ENCODE results near the gene ZFP36L1. TPM values are rescaled to one million over a fixed set of nuclear protein-coding genes. Genes with fewer than 3 reads are reported as not detected.
A peak's percentile ranks its signal among the peaks of the same experiment; 100 is the strongest.
"Not testable (repeated sequence)": the region's sequence is repeated elsewhere in the genome, so short reads cannot be mapped to it uniquely, and the experiment has no call there.

Gene ZFP36L1
- polyA plus RNA-seq, 4 donors: 273 to 584 (median 285) TPM

GRCh38 chr14:68768316-68768715, 24.6 kb downstream of the ZFP36L1 start:
- no peak for DNase-seq (ENCODE audit: low read depth in 4 of 4, low spot score in 3 of 4)

DNA sequence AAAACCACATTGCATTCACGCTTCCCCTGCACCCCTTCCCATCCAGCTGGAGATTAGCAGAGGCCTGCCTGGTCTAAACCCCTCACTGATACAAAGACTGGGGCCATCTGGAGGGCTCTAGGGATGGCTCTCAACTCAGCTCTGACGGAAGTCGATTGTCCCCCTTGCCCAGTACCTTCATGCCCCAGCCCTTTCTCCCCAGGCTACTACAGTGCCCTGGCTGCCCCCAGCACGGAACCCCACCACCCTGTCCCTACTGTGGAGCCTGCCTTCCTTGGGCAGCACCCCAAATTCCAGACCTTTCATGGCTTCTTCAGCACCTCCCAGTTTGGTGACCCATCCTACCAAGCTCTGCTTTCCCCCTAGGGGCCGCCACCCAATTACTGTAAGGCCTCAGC, 25.6 kb downstream of the ZFP36L1 start:
- no peak for DNase-seq (ENCODE audit: low read depth in 4 of 4, low spot score in 3 of 4)

DNA sequence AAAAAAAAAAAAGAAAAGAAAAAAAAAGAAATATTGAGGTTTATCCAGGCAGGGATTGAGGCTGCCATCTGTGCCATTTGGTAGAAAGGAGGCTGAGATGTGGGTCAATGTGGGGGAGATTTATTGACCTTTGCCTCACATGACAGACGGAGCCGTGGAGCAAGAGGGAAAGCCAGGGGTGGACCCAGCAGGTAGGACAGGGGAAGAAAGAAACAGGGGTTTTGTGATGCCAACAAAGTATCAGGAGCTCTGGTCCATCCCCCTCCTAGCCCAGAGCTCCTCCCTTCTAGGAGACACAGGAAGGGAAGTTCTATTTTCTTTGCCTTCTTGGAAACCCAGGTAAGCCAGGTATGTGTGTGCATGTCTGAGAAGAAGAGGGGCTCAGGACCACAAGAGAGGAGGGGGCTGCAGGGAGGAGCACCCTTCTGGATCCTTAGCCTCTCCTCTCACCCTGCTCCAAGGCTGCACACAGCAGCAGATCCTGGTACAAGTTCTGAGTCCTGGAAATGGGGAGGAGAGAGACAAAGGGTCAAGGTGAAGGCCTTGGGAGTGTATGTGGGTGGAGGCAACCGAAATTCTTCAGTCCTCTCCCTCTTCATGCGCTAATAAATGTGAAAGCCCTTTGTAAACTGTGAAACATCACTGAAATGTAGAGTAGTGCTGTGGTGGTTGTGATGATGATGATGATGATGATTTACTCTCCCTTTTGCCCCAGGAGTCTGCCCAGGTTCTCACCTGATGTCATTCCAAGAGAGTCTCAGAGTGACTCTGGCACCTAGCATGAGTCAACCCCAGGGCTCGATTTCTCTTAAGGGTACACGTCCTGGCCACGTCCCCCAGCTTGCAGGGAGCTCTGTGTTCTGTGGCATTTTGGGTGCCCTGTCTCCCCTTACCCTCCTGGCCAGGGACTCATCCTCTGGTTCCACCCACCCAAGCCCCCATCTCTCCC, 26.3 kb downstream of the ZFP36L1 start:
- no peak for DNase-seq (ENCODE audit: low read depth in 4 of 4, low spot score in 3 of 4)

DNA sequence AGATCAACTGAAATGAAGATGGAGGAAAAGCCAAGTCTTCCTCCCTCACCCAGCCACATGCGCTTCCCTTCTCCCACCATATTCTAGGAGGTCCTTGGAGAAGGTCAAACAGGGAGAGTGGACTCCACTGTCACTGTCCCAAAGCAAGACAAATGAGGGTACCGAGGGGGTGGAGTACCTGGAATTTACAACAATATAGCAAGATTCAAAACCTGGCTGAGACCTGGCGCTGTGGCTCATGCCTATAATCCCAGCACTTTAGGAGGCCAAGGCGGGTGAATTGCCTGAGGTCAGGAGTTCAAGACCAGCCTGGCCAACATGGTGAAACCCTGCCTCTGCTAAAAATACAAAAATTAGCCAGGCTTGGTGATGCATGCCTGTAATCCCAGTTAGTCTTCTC, 29.0 kb downstream of the ZFP36L1 start:
- DNase-seq (ENCODE audit: low read depth in 4 of 4, low spot score in 3 of 4): not testable (repeated sequence)

GRCh38 chr14:68762953-68763764, 29.7 kb downstream of the ZFP36L1 start:
- peak in 3 of 4 donors; percentile 77 to 86 (median 80) for DNase-seq (ENCODE audit: low read depth in 4 of 4, low spot score in 3 of 4)

DNA sequence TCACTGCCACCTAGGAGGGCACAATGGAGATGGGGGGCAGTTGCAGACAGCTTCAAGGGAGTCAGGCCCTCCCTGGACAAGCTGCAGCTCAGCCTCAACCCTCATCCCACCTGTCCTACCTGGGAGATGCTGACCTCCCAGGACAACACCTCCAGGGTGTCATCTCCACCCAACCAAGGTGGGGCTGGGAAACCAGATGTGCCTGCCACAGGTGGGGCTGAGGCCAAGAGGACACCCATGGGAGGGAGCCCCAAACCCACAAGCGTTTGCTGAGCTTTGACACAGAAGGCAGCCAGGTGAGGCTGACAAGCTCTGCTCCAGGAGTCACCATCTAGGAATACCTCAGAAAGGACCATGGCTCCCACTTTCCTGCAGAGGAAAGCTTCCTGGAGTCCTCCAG, 31.5 kb downstream of the ZFP36L1 start:
- DNase-seq (ENCODE audit: low read depth in 4 of 4, low spot score in 3 of 4): no peak

GRCh38 chr14:68760761-68761160, 32.1 kb downstream of the ZFP36L1 start:
- no peak for DNase-seq (ENCODE audit: low read depth in 4 of 4, low spot score in 3 of 4)

DNA sequence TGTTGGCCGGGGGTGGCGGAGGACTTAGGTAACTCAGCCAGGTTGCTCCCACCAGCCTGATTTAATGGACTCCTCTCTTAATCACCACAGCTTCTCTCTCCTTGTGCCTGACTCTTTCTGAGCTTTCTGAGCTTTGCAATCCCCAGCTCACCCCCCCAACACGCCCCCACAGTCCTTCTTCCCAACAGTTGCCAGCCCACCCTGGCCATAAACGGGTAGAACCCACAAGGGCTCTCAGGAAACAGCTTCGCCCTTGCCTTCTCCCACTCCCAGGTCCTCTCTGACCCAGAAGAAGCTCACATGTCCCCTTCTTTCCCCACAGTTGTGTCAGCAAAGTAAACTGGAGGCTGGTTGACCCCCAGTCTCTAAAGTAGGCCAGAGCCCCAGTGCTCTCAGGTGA, 32.9 kb downstream of the ZFP36L1 start:
- no peak for DNase-seq (ENCODE audit: low read depth in 4 of 4, low spot score in 3 of 4)

DNA sequence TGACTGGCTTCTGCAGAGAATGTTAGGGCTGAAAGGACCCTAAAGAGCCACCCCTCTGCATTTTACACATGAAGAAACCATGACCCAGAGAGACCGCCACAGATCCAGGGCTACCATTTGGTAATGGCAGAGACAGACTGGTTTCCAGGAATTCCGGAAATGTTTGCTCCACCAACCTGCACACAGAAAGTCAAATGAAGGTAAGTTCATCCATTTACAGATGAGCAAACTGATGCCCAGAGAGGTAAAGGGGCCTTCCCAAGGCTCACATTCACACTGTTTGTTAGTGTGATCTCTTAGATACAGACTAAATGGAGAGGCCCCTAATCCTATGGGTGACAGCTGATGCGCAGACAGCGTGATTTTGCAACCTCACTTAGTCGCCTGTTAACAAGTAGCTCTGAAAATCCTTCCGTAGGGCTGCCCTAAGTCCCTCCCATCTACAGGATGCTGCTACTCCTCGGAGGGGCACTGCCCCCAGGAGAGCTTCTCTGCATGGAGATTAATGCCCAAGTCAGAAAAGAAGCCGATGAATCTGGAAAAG, 33.8 kb downstream of the ZFP36L1 start:
- no peak for DNase-seq (ENCODE audit: low read depth in 4 of 4, low spot score in 3 of 4)

- DNase-seq (ENCODE audit: low read depth in 4 of 4, low spot score in 3 of 4): no peak
These were observed 34.6 kb downstream of the ZFP36L1 start for GRCh38 chr14:68758301-68758700.

DNA sequence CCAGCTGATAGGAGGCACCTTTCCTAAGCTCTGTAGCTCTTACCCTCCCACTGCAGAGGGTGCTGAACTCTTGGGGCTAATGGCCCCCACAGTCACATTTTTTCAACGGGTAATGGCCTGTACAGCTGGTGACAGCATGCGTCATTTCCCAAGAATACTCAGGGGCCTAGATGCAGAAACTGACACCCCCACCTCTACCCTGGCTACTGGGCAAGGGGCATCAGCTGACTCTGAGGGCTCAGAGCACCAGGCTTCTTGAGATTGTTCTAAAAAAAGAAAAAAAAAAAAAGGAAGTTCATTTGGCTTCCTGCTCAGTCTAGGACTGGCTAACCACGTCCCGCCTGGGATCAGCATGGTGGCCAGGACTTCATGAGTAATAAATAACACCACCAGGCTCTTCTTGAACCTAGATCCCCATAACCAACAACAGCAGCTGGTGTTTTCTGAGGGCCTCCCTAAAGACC, 35.2 kb downstream of the ZFP36L1 start:
- no peak for DNase-seq (ENCODE audit: low read depth in 4 of 4, low spot score in 3 of 4)

DNA sequence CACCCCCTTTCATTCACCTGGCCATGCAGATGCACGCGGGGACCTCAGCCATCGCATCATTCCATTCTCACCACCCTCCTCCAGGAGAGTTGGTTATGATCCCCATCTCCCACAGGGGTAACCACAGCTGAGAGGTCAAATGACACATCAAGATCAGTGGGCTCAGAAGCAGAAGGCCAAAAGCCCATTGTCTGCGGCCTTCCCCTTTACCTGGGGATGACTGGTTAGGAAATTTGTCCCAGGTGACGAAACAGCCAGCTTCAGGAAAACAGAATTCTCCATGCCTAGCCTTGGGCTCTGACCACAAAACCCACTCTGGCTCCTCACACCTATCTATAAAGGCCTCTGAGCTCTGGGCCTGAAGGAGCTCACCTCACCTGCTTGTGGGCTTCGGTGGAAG, 36.1 kb downstream of the ZFP36L1 start:
- no peak for DNase-seq (ENCODE audit: low read depth in 4 of 4, low spot score in 3 of 4)

- DNase-seq (ENCODE audit: low read depth in 4 of 4, low spot score in 3 of 4): no peak
These were observed 36.8 kb downstream of the ZFP36L1 start for GRCh38 chr14:68756000-68756481.

- DNase-seq (ENCODE audit: low read depth in 4 of 4, low spot score in 3 of 4): no peak
These were observed 37.9 kb downstream of the ZFP36L1 start for GRCh38 chr14:68755016-68755353.

DNA sequence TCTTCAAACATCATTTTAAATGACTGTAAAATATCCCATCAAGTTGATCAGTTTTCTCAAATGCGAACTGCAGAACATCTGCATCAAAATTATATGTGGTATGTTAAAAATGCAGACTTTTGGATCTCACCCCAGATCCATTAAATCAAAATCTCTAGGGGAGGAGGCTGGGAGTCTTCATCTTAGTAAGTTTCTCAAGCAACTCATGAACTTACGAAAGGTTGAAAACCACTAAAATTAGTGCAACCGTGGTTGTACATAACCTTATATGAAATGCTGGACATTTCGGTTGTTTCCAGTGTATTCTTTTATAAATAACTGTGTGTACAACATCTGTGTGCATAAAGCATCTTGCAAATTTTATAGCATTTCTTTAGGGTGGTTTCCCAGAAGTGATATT, 39.2 kb downstream of the ZFP36L1 start:
- no peak for DNase-seq (ENCODE audit: low read depth in 4 of 4, low spot score in 3 of 4)

DNA sequence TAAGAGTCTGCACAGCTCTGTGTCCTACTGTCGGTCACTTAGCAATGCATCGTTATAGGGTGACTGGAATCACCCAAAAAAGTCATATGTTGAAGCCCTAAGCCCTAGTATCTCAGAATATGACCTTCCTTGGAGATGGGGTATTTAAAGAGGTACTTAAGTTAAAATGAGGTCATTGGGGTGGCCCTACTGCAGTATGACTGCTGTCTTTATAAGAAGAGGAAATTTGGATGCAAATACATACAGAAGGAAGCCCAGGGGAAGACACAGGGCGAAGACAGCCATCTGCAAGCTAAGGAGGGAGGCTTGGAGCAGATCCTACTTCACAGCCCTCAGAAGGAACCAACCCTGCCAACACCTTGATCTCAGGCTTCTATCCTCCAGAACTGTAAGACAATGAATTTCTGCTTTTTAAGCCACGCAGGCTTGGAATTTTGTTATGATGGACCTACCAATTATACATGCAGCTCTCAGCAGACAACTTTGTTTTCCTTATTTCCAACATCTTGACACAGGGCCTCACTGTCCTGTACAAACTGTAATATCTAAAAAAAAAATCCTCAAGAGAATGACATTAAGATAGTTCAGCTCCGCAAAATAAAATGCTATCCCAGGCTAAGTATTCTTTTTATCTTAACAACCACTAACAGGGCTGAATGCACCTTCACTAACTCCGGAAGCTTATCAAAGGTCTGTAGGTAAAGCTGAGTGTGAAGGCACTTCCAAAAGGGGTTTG, 40.4 kb downstream of the ZFP36L1 start:
- DNase-seq (ENCODE audit: low read depth in 4 of 4, low spot score in 3 of 4): no peak

DNA sequence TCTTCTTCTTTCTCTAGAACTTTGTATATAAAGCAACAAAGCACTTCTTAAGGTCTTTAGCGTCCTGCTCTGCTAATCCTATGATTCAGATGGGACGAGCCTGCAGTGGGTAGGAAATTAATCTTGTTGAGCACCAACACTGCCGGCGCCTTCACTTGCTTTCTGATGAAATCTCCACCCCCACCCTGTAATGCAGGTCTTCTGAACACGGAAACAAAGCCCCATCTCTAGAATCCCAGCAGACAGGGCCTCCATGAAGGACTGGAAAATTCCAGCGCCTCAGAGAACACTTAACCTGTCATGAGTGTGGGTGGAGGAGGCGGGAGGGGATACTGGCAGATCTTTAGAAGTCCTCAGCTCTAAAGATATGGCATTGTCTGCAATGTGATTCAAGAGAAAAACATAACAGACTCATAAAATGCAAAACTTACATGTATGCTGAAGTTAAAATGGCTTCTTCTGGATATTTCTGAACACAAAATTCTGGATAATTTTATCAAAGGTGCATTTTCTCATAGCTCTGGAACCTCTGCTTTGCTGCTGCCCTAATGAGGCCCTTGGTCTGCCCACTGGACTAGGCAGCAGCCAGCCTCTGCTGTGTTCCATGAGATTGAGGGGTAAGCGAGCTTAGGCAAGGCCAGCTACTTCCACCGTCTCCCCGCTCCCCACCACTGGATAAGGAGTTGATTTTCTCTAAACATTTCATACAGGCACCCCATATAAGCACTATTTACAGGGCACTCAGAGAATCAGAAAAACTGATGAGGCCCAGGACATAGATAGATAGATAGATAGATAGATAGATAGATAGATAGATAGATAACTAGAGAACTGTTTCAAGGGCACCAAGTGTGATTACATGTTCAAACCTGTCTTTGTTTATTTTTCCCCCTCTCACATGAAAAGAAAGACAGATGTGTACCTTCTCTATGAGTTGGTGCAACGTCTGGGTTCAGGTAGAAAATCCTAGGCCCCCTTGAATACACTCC, 43.1 kb downstream of the ZFP36L1 start:
- DNase-seq (ENCODE audit: low read depth in 4 of 4, low spot score in 3 of 4): no peak

GRCh38 chr14:68748691-68749090, 44.2 kb downstream of the ZFP36L1 start:
- no peak for DNase-seq (ENCODE audit: low read depth in 4 of 4, low spot score in 3 of 4)

GRCh38 chr14:68748260-68748659, 44.6 kb downstream of the ZFP36L1 start:
- no peak for DNase-seq (ENCODE audit: low read depth in 4 of 4, low spot score in 3 of 4)

Data from left renal pelvis (tissue), 4 donors.